PC-9 (cell line): ENCODE measurements around the gene ATP2C1. TPM values are rescaled to one million over a fixed set of nuclear protein-coding genes. Genes with fewer than 3 reads are reported as not detected.
"Not testable (repeated sequence)": the region's sequence is repeated elsewhere in the genome, so short reads cannot be mapped to it uniquely, and the experiment has no call there.

ENCODE experiments used
- BruUV-seq: library from RNA; stranded (reverse); fragments of 400-500 nt; replicated peaks from 2 replicates; lab custom pipeline; 2021; lab: Mats Ljungman, UMichigan
- CTCF ChIA-PET: fragments of 300-600 bp; sonication (Branson Sonifier 250); formaldehyde crosslinking; loops from one replicate; lab custom pipeline; 2022; ENCODE audit warnings: antibody characterized with exemption; lab: Charles Lee
- POLR2A ChIA-PET: fragments of 300-600 bp; sonication (Branson Sonifier 250); formaldehyde crosslinking; loops from one replicate; lab custom pipeline; 2022; ENCODE audit warnings: antibody characterized with exemption; ENCODE audit not compliant: unreplicated experiment; lab: Charles Lee
- DNase-seq, 2 experiments: peaks; one replicate each; pipeline versions ENCODE4 v3.0.0 to v3.0.0-alpha.2; 2015 to 2022; ENCODE audit warnings: mixed read lengths in 1 of 2
- H2AFZ ChIP-seq: fragments of 200-600 bp; sonication (generic); 2 replicates; pipeline ENCODE4 v1.8.1; 2017; ENCODE audit warnings: antibody characterized with exemption
- H3F3A ChIP-seq: fragments of 200-600 bp; sonication (generic); 2 replicates; pipeline ENCODE4 v1.8.1; 2017; ENCODE audit warnings: antibody characterized with exemption, mild to moderate bottlenecking, low read depth; ENCODE audit not compliant: insufficient read depth
- H3K27ac ChIP-seq: fragments of 200-600 bp; sonication (generic); 2 replicates; pipeline ENCODE4 v1.6.1; 2016; ENCODE audit warnings: mixed run types
- H3K27me3 ChIP-seq: fragments of 200-600 bp; sonication (generic); 2 replicates; pipeline ENCODE4 v1.6.1; 2016; ENCODE audit warnings: low read depth, mixed run types; ENCODE audit not compliant: insufficient read depth
- H3K36me3 ChIP-seq: fragments of 200-600 bp; sonication (generic); 2 replicates; pipeline ENCODE4 v1.6.1; 2016; ENCODE audit warnings: low read depth, mixed run types
- H3K4me1 ChIP-seq: fragments of 200-600 bp; sonication (generic); replicated peaks from 2 replicates; pipeline ENCODE4 v1.6.1; 2016; ENCODE audit warnings: mixed run types; ENCODE audit not compliant: insufficient read depth
- H3K4me2 ChIP-seq: fragments of 200-600 bp; sonication (generic); 2 replicates; pipeline ENCODE4 v1.6.1; 2017; ENCODE audit warnings: mixed run types
- H3K4me3 ChIP-seq: fragments of 200-600 bp; sonication (generic); 2 replicates; pipeline ENCODE4 v1.6.1; 2016; ENCODE audit warnings: mixed run types
- H3K79me2 ChIP-seq: fragments of 200-600 bp; sonication (generic); 2 replicates; pipeline ENCODE4 v1.6.1; 2017; ENCODE audit warnings: low read depth, mixed run types
- H3K9me2 ChIP-seq: fragments of 200-600 bp; sonication (generic); 2 replicates; pipeline ENCODE4 v1.8.1; 2017; ENCODE audit warnings: mild to moderate bottlenecking; ENCODE audit not compliant: insufficient read depth
- H3K9me3 ChIP-seq: fragments of 200-600 bp; sonication (generic); 2 replicates; pipeline ENCODE4 v1.8.1; 2016; ENCODE audit warnings: low read depth; ENCODE audit not compliant: insufficient read depth
- H4K20me1 ChIP-seq: fragments of 200-600 bp; sonication (generic); 2 replicates; pipeline ENCODE4 v1.8.1; 2017; ENCODE audit not compliant: insufficient read depth
- CTCF ChIP-seq: fragments of 200-600 bp; sonication (generic); conservative IDR thresholded peaks from 2 replicates; pipeline ENCODE4 v1.6.1; 2017; ENCODE audit warnings: mixed run types, antibody characterized with exemption, mild to moderate bottlenecking, moderate library complexity
- EZH2 ChIP-seq: fragments of 200-600 bp; sonication (generic); IDR thresholded peaks from 2 replicates; pipeline ENCODE4 v1.8.0; 2017; ENCODE audit warnings: antibody characterized with exemption, low read depth
- intact Hi-C: fragments of 100-400 bp; cut with micrococcal nuclease; formaldehyde crosslinking; loops from one replicate; pipeline ENCODE4 v1.10.0; 2022; ENCODE audit not compliant: unreplicated experiment
- total RNA-seq: library from RNA; stranded (reverse); gene quantifications from 2 replicates; pipeline ENCODE4 v1.2.3, GENCODE V29; 2021

Gene ATP2C1
- total RNA-seq, 1 experiment from 2014 or later, result 101 TPM

DNA sequence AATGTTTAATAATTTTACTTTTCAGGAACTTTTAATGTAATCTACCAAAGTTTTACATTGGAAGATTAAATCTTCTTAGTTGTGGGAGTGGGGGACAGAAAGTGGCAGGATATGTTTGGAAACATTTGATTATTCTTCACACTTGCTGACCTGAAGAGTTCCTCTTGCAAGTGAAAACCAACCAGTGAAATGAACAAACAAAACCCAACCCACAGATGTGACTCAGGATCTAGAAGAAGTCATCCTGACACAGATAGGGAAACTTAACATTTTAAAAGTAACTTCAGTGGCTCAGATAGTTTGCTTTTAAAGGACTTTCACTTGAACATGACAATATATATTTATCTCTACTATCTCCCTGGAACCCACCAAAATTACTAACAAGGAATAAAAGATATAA lies 77.3 kb downstream of the ATP2C1 start:
- no peak overlapping the region for H2AFZ ChIP-seq
- no peaks in the 10 kb centered on the region for H3K4me1 ChIP-seq
- intact Hi-C loops, result no loop called here
- DNase-seq, result no peak
- BruUV-seq, result no TSS peak
- H3K36me3 ChIP-seq, result no peaks in the 10 kb centered on the region
- TF ChIP-seq EZH2 (no peak), CTCF (no peak)
- no peaks in the 10 kb centered on the region for H3K27me3 ChIP-seq
- no peak overlapping the region for H3K4me2 ChIP-seq
- CTCF ChIA-PET, result no interaction called here
- no peak overlapping the region for H3K27ac ChIP-seq
- H4K20me1 ChIP-seq, result no peaks in the 10 kb centered on the region
- no peak overlapping the region for H3K4me3 ChIP-seq
- H3F3A ChIP-seq, result no peaks in the 10 kb centered on the region
- H3K79me2 ChIP-seq, result no peaks in the 10 kb centered on the region
- no peaks in the 10 kb centered on the region for H3K9me2 ChIP-seq
- no peaks in the 10 kb centered on the region for H3K9me3 ChIP-seq
- POLR2A ChIA-PET, result no interaction called here

- H3K79me2 ChIP-seq, H3K4me1 ChIP-seq, H3K4me3 ChIP-seq, BruUV-seq, H2AFZ ChIP-seq, H3F3A ChIP-seq, H3K9me2 ChIP-seq, DNase-seq, H3K27me3 ChIP-seq, H3K4me2 ChIP-seq, POLR2A ChIA-PET, H3K36me3 ChIP-seq, H3K9me3 ChIP-seq, H3K27ac ChIP-seq, intact Hi-C loops, H4K20me1 ChIP-seq, CTCF ChIA-PET: not testable (repeated sequence)
These were observed 78.7 kb downstream of the ATP2C1 start for GRCh38 chr3:130972592-130972991.

- TF ChIP-seq CTCF (no peak), EZH2 (no peak)
- POLR2A ChIA-PET, result no interaction called here
- H3K27ac ChIP-seq, result no peak overlapping the region
These were observed 79.5 kb downstream of the ATP2C1 start for GRCh38 chr3:130973406-130973805.

DNA sequence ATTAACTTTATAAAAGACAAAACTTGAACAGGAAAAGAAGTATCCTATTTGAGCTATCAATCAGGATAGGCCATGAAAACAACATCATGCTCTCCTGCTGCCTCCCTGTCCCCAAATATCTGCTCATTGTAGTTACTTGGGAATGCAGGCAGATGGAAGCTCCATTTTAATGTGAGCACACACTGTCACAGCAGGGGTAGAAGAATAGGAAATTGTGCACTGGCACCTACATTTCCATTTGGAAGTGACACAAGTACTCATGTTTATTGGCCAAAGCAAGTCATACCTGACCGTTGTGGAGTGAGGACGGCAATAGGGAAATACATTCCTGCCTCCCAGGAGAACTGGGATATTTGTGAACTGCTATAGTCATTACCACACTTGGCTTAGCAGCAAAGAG lies 80.3 kb downstream of the ATP2C1 start:
- Histone ChIP-seq H3K27ac (no peak overlapping the region), H3K4me1 (no peaks in the 10 kb centered on the region), H3K27me3 (no peaks in the 10 kb centered on the region), H3K4me2 (no peak overlapping the region), H3K36me3 (no peaks in the 10 kb centered on the region), H3K79me2 (no peaks in the 10 kb centered on the region), H3K4me3 (no peak overlapping the region), H4K20me1 (no peaks in the 10 kb centered on the region), H3K9me3 (no peaks in the 10 kb centered on the region), H2AFZ (no peak overlapping the region), H3F3A (no peaks in the 10 kb centered on the region), H3K9me2 (no peaks in the 10 kb centered on the region)
- BruUV-seq, result no TSS peak
- CTCF ChIA-PET, result no interaction called here
- TF ChIP-seq EZH2 (no peak), CTCF (no peak)
- intact Hi-C loops, result no loop called here
- POLR2A ChIA-PET, result no interaction called here
- DNase-seq, result no peak

More at GRCh38 chr3:130973406-130973805, 79.5 kb downstream of the ATP2C1 start:
- H3K4me3 ChIP-seq, result no peak overlapping the region
- H3K4me2 ChIP-seq, result no peak overlapping the region
- H4K20me1 ChIP-seq, result no peaks in the 10 kb centered on the region
- H3K4me1 ChIP-seq, result no peaks in the 10 kb centered on the region
- no peaks in the 10 kb centered on the region for H3K9me2 ChIP-seq
- no TSS peak for BruUV-seq
- no peaks in the 10 kb centered on the region for H3K79me2 ChIP-seq
- no peaks in the 10 kb centered on the region for H3F3A ChIP-seq
- no peak for DNase-seq
- H3K27me3 ChIP-seq, result no peaks in the 10 kb centered on the region
- intact Hi-C loops, result no loop called here
- CTCF ChIA-PET, result no interaction called here
- no peak overlapping the region for H2AFZ ChIP-seq
- no peaks in the 10 kb centered on the region for H3K36me3 ChIP-seq
- no peaks in the 10 kb centered on the region for H3K9me3 ChIP-seq
